NB4 (cell line): Measurements from ENCODE around the gene RARB.

ENCODE experiments used
- CTCF ChIP-seq: IDR thresholded peaks from one replicate; pipeline ENCODE4 v1.5.1; 2012; ENCODE audit warnings: low read depth, low read length
- MAX ChIP-seq: IDR thresholded peaks from 2 replicates; pipeline ENCODE4 v1.6.1; 2011; ENCODE audit warnings: low read depth, low read length
- MYC ChIP-seq: IDR thresholded peaks from 2 replicates; pipeline ENCODE4 v1.6.1; 2011; ENCODE audit warnings: low read depth, low read length
- POLR2A ChIP-seq: IDR thresholded peaks from 2 replicates; pipeline ENCODE4 v1.6.1; 2011; ENCODE audit warnings: mild to moderate bottlenecking; ENCODE audit not compliant: insufficient read length; ENCODE audit errors: extremely low read depth

- TF ChIP-seq CTCF (no peak), POLR2A (no peak), MAX (no peak), MYC (no peak)
Measured at GRCh38 chr3:25589104-25589782, 161.2 kb downstream of the RARB start.
